HG02884 (cell line): Measurements from ENCODE around the gene BLOC1S2.
"Not testable (repeated sequence)": the region's sequence is repeated elsewhere in the genome, so short reads cannot be mapped to it uniquely, and the experiment has no call there.

Experiments
- ATAC-seq: cut with Tn5 transposase; IDR thresholded peaks from one replicate; pipeline ENCODE4 v1.9.1; 2021; ENCODE audit warnings: mild to moderate bottlenecking, moderate library complexity; ENCODE audit not compliant: unreplicated experiment

The BLOC1S2 gene

DNA sequence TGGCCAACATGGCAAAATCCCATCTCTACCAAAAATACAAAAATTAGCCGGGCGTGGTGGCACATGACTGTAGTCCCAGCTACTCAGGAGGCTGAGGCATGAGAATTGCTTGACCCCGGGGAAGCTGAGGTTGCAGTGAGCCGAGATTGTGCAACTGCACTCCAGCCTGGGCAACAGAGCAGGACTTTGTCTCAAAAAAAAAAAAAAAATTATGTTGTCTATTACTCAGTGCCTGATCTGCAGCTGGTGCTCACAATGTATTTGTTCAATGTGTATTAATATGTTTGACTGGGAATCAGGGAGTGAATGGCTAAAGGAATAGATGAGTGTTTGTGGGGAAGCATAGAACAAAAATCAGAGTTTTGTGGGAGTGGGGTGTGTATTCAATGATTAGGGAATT is 5.8 kb upstream of the BLOC1S2 start:
- not testable (repeated sequence) for ATAC-seq

DNA sequence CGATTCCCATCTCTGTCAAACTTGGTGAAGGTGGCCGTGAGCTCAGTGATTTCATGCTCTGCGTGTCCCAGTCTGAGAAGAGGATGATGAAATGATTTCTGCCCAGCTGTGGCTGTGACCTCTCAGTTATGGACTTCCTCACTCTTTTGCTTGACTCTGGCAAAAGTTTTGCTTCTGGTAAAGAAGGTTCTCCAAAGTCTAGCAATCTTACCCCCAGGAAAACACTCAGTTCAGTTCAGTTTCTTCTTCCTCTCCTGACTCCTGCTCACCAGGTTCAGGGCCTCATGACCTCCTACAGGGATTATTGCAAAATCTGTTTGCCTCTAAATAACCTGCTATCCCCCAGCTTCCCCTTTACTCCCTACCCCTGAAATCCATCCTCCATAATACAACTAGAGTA is 4.9 kb upstream of the BLOC1S2 start:
- no peak for ATAC-seq

DNA sequence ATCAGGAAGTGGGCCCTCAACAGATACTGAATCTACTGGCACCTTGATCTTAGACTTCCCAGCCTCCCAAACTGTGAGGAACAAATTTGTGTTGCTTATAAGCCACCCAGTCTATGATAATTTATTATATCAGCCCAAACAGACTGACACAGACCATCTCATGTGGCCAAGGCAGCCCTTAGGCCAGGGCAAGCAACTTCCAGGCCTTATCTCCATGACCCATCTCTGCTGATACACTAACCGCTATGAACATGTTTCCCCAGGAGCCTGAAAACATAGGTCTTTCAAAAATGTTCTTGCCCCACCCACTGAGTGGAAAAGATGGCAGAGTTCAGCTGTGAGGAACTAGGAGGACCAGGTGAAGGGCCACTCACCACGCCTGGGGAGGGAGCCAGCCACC is 3.2 kb upstream of the BLOC1S2 start:
- no peak for ATAC-seq

DNA sequence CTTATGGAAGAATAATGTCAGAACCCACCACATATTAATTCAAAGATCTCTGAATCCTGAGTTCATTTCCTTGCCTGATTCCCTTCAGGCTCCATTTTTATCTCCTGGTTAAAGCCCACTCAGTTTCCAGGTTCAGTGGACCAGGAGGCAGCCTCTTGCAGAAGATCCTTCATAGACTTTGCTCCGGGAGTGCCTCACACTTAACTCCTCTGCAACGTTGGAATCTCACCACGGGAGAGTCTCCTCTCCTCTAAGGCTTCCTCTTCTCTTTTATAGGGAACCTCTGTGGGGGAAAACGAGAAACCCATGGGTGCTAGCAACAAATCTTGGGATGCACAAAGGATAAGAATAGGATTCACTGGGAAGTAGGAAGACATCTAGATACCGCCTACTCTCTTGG is 1.7 kb upstream of the BLOC1S2 start:
- ATAC-seq: no peak

DNA sequence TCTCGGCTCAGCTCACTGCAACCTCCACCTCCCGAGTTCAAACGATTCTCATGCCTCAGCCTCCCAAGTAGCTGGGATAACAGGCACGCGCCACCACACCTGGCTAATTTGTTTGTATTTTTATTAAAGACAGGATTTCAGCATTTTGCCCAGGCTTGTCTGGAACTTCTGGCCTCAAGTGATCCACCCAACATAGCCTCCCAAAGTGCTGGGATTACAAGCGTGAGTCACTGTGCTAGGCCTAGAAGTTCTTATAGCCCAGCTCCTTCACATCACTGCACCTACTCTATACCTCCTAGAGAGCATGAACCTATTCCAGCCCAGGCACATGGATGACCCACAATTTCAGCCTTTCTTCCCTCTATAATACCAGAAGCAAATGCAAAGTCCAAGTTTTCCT is 1.3 kb upstream of the BLOC1S2 start:
- no peak for ATAC-seq

DNA sequence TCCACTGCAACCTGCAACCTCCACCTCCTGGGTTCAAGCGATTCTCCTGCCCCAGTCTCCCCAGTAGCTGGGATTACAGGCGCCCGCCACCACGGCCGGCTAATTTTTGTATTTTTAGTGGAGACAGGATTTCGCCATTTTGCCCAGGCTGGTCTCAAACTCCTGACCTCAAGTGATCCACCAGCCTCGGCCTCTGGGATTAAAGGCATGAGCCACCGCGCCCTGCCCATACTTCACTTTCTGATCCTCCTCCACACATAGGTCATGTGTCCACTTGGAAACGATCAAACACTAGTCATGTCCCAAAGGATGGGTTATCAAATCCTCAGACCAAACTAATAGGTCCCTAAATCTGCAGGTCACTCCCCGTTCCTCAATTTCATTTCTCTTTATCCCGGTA is 1.2 kb downstream of the BLOC1S2 start:
- ATAC-seq: not testable (repeated sequence)

DNA sequence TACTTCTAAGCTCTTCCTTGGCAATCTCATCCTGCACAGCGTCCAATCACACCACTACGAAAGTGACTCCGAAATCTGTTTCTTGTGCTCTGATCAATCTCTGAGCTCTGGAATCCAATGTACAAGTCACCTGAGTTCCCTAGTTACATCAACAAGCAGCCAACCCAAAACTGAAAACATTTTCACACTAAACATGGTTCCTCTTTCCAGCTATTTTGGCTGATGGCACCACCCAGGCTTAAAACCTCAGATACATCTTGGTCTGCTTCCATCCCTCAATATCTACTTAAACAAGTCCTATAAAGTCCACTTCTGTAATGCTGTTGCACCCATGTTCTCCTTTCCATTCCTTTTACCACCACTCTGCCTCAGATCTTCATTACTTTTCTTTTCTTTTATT is 3.6 kb downstream of the BLOC1S2 start:
- ATAC-seq: no peak

DNA sequence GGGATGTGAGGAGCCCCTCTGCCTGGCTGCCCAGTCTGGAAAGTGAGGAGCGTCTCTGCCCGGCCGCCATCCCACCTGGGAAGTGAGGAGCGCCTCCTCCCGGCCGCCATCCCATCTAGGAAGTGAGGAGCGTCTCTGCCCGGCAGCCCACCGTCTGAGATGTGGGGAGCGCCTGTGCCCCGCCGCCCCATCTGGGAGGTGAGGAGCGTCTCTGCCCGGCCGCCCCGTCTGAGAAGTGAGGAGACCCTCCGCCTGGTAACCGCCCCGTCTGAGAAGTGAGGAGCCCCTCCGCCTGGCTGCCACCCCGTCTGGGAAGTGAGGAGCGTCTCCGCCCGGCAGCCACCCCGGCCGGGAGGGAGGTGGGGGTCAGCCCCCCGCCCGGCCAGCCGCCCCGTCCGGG is 9.5 kb downstream of the BLOC1S2 start:
- ATAC-seq: not testable (repeated sequence)

DNA sequence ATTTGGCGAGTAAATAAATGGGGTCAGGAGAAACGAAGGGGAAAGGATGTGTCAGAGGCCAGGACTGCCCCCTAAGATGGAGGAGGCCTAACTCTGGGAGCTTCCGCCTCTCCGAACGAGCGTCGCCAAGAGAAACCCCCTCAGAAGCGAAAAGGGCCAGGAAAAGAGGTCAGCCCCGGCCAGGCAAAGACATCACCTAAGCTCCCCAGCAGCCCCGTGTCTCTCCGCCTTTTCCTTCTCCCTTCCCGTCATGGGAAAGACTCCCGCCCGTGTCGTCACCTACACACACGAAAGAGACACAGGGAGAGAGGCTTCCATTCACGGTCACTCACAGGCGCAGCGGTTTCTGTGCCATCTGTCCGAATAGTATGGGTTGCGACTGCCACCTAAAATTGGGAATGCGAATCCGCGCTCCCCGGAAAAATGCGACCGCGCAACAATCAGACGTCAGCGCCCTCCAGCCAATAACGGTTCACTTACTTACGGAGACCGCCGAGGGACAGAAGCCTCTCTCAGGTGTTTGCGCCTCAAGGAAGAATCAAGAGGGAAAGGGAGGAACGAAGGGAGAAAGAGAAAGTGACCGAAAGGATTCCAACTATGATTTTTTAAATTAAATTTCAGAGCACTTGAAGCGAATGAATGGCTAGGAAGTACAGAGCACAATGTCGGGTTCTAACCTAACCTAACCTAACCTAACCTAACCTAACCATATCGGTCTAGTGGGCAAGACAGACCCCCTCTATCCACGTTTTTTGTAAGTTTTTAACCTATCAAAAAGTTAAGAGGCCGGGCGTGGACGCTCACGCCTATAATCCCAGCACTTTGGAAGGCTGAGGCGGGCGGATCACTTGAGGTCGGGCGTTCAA is 19.0 kb downstream of the BLOC1S2 start, which contains the start of gene CWF19L1:
CWF19L1 (minus strand) TSS at position 400 of the 866 bp plus-strand sequence; CDS start at position 355, 45 bp downstream.
- peak; percentile 70 for ATAC-seq

DNA sequence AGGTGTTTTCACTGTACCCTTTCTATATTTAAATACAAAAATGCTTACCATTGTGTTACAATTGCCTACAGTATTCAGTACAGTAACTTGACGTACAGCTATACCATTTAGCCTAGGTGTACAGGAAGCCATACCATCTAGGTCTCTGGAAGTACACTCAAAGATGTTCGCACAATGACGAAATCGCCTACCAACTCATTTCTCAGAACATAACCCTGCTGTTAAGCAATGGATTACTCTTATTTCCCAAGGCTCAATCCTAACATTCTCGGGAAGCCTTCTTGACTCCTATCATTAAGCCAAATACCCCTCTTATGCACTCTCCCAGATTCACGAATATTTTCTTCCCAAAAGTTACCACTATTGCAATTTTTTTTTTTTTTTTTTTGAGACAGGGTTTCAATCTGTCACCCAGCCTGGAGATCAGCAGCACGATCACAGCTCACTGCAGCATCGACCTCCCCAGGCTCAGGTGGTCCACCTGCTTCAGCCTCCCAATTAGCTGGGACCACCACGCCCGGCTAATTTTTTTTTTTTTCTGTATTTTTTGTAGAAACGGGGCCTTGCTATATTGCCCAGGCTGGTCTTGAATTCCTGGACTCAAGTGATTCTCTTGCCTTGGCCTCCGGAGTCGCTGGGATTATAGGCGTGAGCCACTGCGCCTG is 20.5 kb downstream of the BLOC1S2 start:
- no peak for ATAC-seq

DNA sequence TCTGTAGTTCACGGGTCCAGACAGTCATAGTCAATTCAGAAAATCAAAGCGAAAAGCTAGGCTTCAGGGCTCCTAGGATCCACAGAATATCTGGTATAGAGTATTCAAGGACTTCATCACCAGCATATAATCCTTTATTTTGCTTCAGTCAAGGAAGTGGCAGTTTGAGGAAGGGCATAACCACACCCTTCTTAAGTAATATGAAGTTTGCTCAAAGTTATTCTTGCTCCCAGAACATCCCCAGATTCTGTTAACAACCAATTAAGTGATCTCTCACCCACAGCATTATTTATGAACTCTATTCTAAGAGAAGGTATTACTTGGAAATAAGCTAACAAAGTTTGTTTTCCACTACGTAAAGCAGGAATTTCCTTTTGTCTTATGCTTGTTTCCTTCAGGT is 32.3 kb downstream of the BLOC1S2 start:
- ATAC-seq: no peak

DNA sequence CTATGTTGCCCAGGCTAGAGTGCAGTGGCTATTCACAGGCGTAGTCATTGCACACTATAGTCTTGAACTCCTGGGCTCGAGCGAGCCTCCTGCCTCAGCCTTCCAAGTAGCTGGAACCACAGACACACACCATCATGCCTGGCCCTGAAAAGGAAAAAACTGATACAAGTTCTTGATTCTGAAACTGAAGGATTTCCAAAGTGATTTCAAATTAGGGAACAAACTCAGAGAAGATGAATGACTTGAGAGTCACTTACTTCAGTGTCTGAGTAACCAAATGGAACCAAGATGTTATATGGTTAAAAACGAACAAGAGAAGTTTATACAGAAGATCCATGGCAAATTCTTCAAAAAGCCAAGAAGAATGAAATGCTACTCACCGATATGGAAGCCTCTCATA is 33.4 kb downstream of the BLOC1S2 start:
- no peak for ATAC-seq

DNA sequence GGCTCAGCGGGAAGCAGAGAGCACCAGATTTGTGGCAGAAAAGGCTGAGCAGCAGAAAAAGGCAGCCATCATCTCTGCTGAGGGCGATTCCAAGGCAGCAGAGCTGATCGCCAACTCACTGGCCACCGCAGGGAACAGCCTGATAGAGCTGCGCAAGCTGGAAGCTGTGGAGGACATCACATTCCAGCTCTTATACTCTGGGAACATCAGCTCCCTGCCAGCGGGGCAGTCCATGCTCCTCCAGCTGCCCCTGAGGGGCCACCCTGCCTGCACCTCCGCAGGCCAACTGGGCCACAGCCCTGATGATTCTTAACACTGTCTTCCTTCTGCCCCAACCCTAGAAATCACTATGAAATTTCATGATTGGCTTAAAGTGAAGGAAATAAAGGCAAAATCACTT is 37.7 kb downstream of the BLOC1S2 start:
- no peak for ATAC-seq

DNA sequence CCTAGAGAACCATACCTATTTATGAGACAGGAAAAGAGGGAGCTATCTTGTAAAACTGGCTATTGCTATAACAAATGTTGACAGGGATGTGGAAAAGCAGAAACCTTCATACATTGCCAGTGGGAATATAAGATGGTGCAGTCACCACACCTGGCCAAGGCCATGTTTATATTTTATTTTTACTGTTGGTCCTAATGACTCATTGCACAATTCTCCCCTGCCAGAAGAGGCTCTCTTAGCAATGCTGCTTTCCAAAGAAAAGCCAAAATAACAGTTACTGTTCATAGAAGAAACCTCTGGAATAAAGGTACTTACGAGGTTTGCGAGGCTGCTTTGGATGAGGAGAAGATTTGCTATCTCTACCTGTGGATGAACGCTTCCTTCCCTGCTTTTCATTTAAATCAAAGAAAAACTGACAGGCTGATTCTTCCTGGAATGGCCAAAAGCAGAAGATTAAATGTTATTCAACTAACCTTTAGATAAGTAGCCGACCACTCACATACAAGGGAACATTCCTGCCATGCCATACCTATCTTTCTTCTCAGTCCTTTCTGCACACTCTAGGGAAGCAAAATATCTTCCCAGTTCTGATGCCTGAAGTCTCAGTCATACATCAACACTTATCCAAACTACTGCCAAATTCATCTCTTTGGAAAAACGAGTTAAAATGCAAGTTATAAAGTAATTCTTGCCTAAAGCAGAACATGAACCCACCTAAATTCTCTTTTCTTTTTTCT is 40.8 kb downstream of the BLOC1S2 start:
- no peak for ATAC-seq

DNA sequence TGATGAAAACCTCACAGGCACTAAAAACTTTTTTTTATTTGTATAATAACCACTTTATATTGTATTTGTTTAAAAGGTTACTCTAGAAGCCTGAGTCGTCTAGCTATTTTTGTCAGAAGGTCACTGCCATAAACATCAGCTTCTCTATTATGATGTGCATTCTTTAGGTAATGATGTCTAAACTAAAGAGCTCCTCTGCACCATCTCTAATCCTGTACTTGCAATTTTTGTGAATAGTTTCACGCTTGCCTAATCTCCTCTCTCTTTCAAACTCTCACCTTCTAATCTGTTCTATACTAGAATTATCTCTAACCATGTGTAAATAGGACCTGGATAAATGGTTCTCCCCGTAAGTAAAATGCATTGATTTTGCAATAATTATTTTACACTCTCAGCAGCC is 46.6 kb downstream of the BLOC1S2 start:
- no peak for ATAC-seq

DNA sequence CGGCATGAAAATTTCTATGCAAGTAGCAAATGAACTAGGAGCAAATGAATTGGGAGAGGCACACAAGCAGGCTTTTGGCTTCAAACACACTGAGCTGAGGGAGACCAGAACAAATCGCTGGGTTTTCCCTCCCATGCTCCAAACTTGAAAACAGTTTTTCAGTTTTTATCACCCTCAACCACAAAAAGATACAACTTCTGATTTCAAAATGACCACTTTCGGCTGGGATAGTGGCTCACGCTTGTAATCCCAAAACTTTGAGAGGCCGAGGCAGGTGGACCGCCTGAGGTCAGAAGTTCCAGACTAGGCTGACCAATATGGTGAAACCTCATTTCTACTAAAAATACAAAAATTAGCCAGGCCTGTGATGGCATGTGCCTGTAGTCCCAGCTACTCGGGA is 48.1 kb downstream of the BLOC1S2 start:
- peak; percentile 57 for ATAC-seq

DNA sequence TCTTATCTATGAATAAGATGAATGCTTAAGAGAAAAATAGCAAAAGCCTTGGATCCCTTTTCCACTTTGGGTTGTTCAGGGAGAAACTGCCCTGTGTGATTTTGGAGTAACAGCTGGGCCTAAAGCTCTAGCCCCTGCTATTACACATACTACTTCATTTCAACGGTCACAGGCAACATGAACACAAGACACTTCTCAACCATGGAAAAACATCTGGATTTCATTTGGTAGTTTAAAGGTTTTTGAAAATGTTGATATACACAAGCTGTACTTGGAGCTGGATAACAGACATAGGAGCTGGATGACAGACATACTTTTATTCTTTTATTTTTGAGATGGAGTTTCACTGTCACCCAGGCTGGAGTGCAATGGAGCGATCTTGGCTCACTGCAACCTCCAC is 54.4 kb downstream of the BLOC1S2 start:
- no peak for ATAC-seq

DNA sequence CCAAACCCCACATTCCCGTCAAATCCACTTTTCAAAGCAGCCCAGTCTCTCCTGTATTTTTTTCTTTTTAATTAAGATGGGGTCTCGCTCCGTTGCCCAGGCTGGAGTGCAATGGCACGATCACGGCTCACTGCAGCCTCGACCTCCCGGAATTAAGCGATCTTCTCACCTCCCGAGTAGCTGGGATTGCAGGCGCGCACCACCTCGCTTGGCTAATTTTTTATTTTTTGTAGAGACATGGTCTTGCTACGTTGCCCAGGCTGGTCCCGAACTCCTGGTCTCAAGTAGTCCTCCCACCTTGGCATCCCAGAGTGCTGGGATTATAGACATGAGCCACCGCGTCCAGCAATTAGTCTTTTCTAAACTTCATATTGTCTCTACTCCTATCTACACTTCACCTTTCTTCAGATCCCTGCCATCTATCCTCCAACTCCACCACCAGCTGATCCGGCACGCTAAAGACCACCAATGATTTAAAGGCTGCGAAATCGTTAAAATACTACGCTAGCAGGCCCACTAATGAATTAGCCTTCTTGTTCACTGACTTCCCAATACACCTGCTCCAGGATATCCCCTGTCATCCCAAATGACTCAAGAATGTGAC is 56.6 kb downstream of the BLOC1S2 start:
- ATAC-seq: no peak

DNA sequence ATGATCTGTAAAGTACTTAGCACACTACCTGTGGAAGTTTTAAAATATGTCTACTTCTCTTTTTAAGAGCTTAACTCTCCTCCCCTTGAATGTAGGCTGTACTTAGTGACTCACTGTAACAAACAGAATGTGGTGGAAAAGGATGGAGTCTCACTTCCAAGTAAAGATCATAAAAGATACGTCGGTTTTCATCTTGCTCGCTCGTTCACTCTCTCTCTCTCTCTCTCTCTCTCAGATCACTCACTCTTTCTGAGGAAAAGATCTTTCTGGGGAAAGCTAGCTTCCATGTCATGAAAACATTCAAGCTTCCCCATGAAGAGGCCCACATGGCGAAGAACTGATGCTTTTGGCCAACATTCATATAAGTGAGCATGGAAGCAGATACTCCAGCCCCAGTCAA is 62.6 kb downstream of the BLOC1S2 start:
- ATAC-seq: no peak
